ENCODE measurements around the gene YARS1. TPM values are rescaled to one million over a fixed set of nuclear protein-coding genes. Genes with fewer than 3 reads are reported as not detected.

The YARS1 gene
- polyA plus RNA-seq, 1 donor from 2014 or later: 49.4 TPM

DNA sequence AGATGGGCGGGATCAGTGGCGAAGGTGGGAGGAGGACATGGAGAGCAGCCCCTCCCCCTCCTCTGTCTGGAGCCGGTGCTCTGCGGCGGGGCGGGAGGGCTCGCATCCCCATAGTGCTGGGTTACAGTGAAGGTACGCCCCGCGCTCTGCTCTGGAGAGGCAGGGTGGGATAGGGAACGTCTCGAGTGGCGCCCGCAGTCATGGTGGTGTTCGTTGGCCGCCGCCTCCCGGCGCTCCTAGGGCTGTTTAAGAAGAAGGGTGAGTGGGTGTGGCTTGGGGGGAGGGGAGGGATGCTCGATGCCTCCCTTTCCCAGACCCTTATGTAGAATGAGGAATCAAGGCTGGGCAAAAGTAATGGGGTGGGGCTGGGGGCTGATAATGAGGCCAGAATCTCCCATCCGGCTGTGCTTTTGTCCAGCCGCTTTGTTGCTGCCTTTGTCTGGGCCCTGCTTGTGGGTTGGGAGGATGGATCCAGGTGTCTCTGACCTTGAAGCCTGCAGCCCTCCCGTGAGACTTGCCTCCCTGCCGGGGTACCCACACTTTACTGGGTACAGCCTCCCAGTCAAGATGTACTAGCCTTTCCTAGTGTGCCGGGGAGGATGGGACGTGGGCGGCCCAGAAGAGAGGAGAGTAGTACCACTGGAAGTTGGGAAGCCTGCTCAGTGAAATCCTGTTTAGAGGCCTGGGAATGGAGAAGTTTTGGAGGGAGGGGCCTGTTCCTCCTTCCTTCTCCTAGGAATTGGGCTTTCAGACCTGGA is 51.4 kb downstream of the YARS1 start:
- peak overlapping the region; percentile 73 for H3K9ac ChIP-seq (ENCODE audit: low read length)
- no peaks in the 10 kb centered on the region for H3F3A ChIP-seq (ENCODE audit: insufficient read depth, low read length, poor library complexity, severe bottlenecking)
- no peaks in the 10 kb centered on the region for H3K9me2 ChIP-seq (ENCODE audit: insufficient read depth, low read length)
- peaks cover 25% of the 10 kb centered on the region for H3K79me2 ChIP-seq (replicated peaks; ENCODE audit: insufficient read depth, low read length)
- H3K27me3 ChIP-seq (ENCODE audit: insufficient read depth, low read depth, low read length): no peaks in the 10 kb centered on the region
- H3K4me3 ChIP-seq (ENCODE audit: low read length): peak overlapping the region; percentile 72
- no peaks in the 10 kb centered on the region for H4K20me1 ChIP-seq (ENCODE audit: insufficient read depth)
- peak overlapping the region; percentile 64 for H3K27ac ChIP-seq (ENCODE audit: low read length)
- no peak for TF ChIP-seq MXI1 (conservative IDR thresholded peaks at IDR 0.05; ENCODE audit: poor library complexity, severe bottlenecking)
- TF ChIP-seq, protein P1, sequence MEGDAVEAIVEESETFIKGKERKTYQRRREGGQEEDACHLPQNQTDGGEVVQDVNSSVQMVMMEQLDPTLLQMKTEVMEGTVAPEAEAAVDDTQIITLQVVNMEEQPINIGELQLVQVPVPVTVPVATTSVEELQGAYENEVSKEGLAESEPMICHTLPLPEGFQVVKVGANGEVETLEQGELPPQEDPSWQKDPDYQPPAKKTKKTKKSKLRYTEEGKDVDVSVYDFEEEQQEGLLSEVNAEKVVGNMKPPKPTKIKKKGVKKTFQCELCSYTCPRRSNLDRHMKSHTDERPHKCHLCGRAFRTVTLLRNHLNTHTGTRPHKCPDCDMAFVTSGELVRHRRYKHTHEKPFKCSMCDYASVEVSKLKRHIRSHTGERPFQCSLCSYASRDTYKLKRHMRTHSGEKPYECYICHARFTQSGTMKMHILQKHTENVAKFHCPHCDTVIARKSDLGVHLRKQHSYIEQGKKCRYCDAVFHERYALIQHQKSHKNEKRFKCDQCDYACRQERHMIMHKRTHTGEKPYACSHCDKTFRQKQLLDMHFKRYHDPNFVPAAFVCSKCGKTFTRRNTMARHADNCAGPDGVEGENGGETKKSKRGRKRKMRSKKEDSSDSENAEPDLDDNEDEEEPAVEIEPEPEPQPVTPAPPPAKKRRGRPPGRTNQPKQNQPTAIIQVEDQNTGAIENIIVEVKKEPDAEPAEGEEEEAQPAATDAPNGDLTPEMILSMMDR (IDR thresholded peaks at IDR 0.05; ENCODE audit: poor library complexity, severe bottlenecking): no peak
- TF ChIP-seq EZH2 (IDR thresholded peaks at IDR 0.05; ENCODE audit: borderline replicate concordance, insufficient read depth, low read length, poor library complexity, severe bottlenecking): no peak
- no peak for TF ChIP-seq TAF1 (IDR thresholded peaks at IDR 0.05; ENCODE audit: low read depth)
- no peak for TF ChIP-seq EP300 (conservative IDR thresholded peaks at IDR 0.05; ENCODE audit: poor library complexity, severe bottlenecking)
- TF ChIP-seq POLR2AphosphoS5 (IDR thresholded peaks at IDR 0.05): peak; percentile 65
- TF ChIP-seq SMC3 (conservative IDR thresholded peaks at IDR 0.05; ENCODE audit: poor library complexity): no peak
- TF ChIP-seq RAD21 (conservative IDR thresholded peaks at IDR 0.05): no peak
- TF ChIP-seq, protein P2, sequence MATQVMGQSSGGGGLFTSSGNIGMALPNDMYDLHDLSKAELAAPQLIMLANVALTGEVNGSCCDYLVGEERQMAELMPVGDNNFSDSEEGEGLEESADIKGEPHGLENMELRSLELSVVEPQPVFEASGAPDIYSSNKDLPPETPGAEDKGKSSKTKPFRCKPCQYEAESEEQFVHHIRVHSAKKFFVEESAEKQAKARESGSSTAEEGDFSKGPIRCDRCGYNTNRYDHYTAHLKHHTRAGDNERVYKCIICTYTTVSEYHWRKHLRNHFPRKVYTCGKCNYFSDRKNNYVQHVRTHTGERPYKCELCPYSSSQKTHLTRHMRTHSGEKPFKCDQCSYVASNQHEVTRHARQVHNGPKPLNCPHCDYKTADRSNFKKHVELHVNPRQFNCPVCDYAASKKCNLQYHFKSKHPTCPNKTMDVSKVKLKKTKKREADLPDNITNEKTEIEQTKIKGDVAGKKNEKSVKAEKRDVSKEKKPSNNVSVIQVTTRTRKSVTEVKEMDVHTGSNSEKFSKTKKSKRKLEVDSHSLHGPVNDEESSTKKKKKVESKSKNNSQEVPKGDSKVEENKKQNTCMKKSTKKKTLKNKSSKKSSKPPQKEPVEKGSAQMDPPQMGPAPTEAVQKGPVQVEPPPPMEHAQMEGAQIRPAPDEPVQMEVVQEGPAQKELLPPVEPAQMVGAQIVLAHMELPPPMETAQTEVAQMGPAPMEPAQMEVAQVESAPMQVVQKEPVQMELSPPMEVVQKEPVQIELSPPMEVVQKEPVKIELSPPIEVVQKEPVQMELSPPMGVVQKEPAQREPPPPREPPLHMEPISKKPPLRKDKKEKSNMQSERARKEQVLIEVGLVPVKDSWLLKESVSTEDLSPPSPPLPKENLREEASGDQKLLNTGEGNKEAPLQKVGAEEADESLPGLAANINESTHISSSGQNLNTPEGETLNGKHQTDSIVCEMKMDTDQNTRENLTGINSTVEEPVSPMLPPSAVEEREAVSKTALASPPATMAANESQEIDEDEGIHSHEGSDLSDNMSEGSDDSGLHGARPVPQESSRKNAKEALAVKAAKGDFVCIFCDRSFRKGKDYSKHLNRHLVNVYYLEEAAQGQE (IDR thresholded peaks at IDR 0.05; ENCODE audit: borderline replicate concordance): peak; percentile 37
- no peaks in the 10 kb centered on the region for H3K36me3 ChIP-seq (ENCODE audit: insufficient read depth, low read length)
- peak overlapping the region; percentile 37 for H3K4me2 ChIP-seq (ENCODE audit: low read length)
- no peaks in the 10 kb centered on the region for H3K9me3 ChIP-seq (ENCODE audit: low read length)
- H2AFZ ChIP-seq (ENCODE audit: low read depth, low read length): peak overlapping the region; percentile 36

DNA sequence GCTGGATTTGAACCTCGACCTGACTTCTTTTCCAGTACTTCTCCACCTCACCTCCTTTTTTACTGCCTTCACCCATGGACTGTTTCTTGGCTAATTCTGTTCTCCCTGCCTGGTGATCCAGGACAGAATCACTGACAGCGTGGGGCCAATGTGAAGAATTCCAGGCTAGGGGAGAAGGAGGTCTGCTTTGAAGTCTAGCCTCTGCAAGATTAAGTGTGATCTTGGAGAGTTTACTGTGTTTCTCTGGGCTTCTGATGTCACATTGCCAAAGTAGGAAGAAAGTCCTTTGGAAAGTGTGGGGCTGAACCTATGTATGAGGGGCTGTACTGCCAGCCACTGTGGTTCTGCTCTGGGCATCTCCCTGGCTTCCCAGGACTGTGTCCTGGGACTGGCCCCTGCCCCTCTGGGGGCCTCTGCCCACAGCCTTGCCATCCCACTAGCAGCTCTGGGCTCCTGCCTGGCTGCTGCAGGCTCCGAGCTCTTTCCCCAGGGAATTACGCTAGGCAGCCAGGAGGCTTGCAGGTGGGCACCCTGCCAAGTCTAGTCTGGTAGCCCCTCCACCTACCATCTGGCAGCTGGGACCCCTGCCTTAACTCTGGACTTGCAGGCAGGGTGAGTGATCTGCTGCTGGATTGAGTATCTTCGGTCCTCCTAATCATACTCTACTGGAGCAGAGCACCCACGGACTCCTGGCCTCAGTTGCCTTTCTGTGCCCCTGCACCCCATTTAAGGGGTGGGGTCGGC is 52.2 kb downstream of the YARS1 start:
- peak overlapping the region; percentile 72 for H3K4me3 ChIP-seq (ENCODE audit: low read length)
- H3F3A ChIP-seq (ENCODE audit: insufficient read depth, low read length, poor library complexity, severe bottlenecking): no peaks in the 10 kb centered on the region
- TF ChIP-seq EP300 (conservative IDR thresholded peaks at IDR 0.05; ENCODE audit: poor library complexity, severe bottlenecking): no peak
- TF ChIP-seq POLR2AphosphoS5 (IDR thresholded peaks at IDR 0.05): no peak
- no peak for TF ChIP-seq RAD21 (conservative IDR thresholded peaks at IDR 0.05)
- no peak for TF ChIP-seq EZH2 (IDR thresholded peaks at IDR 0.05; ENCODE audit: borderline replicate concordance, insufficient read depth, low read length, poor library complexity, severe bottlenecking)
- TF ChIP-seq TAF1 (IDR thresholded peaks at IDR 0.05; ENCODE audit: low read depth): no peak
- TF ChIP-seq MXI1 (conservative IDR thresholded peaks at IDR 0.05; ENCODE audit: poor library complexity, severe bottlenecking): no peak
- no peaks in the 10 kb centered on the region for H3K36me3 ChIP-seq (ENCODE audit: insufficient read depth, low read length)
- H3K9me2 ChIP-seq (ENCODE audit: insufficient read depth, low read length): no peaks in the 10 kb centered on the region
- H3K9ac ChIP-seq (ENCODE audit: low read length): peak overlapping the region; percentile 73
- no peaks in the 10 kb centered on the region for H3K9me3 ChIP-seq (ENCODE audit: low read length)
- H4K20me1 ChIP-seq (ENCODE audit: insufficient read depth): no peaks in the 10 kb centered on the region
- H3K27ac ChIP-seq (ENCODE audit: low read length): peak overlapping the region; percentile 64
- no peaks in the 10 kb centered on the region for H3K27me3 ChIP-seq (ENCODE audit: insufficient read depth, low read depth, low read length)
- H3K79me2 ChIP-seq (replicated peaks; ENCODE audit: insufficient read depth, low read length): peaks cover 25% of the 10 kb centered on the region
- peak overlapping the region; percentile 36 for H2AFZ ChIP-seq (ENCODE audit: low read depth, low read length)
- peak overlapping the region; percentile 37 for H3K4me2 ChIP-seq (ENCODE audit: low read length)

Measured in neural cell (in vitro differentiated cells).